HepG2 (cell line): Measurements from ENCODE around the gene CHEK1. TPM values are rescaled to one million over a fixed set of nuclear protein-coding genes. Genes with fewer than 3 reads are reported as not detected.

Experiments
- BCL6 ChIP-seq: IDR thresholded peaks from 2 replicates; pipeline ENCODE4 v1.6.1; 2016; ENCODE audit warnings: missing genetic modification reagents, missing compliant biosample characterization
- CEBPB ChIP-seq: IDR thresholded peaks from 2 replicates; pipeline ENCODE4 v1.6.1; 2011; ENCODE audit warnings: low read depth, low read length, improper control_type of control experiment, borderline replicate concordance
- CHD4 ChIP-seq: fragments of 200-600 bp; sonication (generic); IDR thresholded peaks from 2 replicates; pipeline ENCODE4 v1.7.0; 2017; ENCODE audit warnings: mild to moderate bottlenecking, low read length, borderline replicate concordance
- ESRRA ChIP-seq: sonication (generic); formaldehyde crosslinking; IDR thresholded peaks from 2 replicates; pipeline ENCODE4 v1.5.1; 2020; ENCODE audit warnings: mild to moderate bottlenecking, low read depth, missing genetic modification reagents
- HCFC1 ChIP-seq: fragments of 150-350 bp; IDR thresholded peaks from 2 replicates; pipeline ENCODE4 v1.6.1; 2014; ENCODE audit warnings: low read depth, low read length
- HNF4A ChIP-seq: sonication (generic); formaldehyde crosslinking; IDR thresholded peaks from 2 replicates; pipeline ENCODE4 v1.4.0; 2020; ENCODE audit warnings: missing genetic modification reagents
- HNF4G ChIP-seq, 2 experiments: sonication (generic) in 1 of 2; formaldehyde crosslinking in 1 of 2; IDR thresholded peaks; 2 replicates each; pipeline versions ENCODE4 v1.4.0 to v1.6.1; 2011 to 2020; ENCODE audit warnings: borderline replicate concordance in 2 of 2, low read depth in 2 of 2, mild to moderate bottlenecking in 2 of 2, low read length in 1 of 2, missing genetic modification reagents in 1 of 2, moderate library complexity in 1 of 2
- HOXD1 ChIP-seq: sonication (generic); formaldehyde crosslinking; IDR thresholded peaks from 2 replicates; pipeline ENCODE4 v1.5.0; 2020; ENCODE audit warnings: missing genetic modification reagents
- KDM5A ChIP-seq: fragments of 200-600 bp; sonication (generic); IDR thresholded peaks from 2 replicates; pipeline ENCODE4 v1.7.0; 2018; ENCODE audit warnings: antibody characterized with exemption, mild to moderate bottlenecking, low read length, borderline replicate concordance
- PITX1 ChIP-seq: sonication (generic); formaldehyde crosslinking; IDR thresholded peaks from 2 replicates; pipeline ENCODE4 v1.5.1; 2020; ENCODE audit warnings: mild to moderate bottlenecking, missing genetic modification reagents
- SATB2 ChIP-seq: sonication (generic); formaldehyde crosslinking; IDR thresholded peaks from 2 replicates; pipeline ENCODE4 v1.5.0; 2020; ENCODE audit warnings: missing genetic modification reagents
- TMF1 ChIP-seq: sonication (generic); formaldehyde crosslinking; IDR thresholded peaks from 2 replicates; pipeline ENCODE4 v1.8.1; 2022; ENCODE audit warnings: low read depth, missing genetic modification reagents
- ZFY ChIP-seq: sonication (generic); formaldehyde crosslinking; IDR thresholded peaks from 2 replicates; pipeline ENCODE4 v1.4.0; 2020; ENCODE audit warnings: missing genetic modification reagents
- ZNF10 ChIP-seq: sonication (generic); formaldehyde crosslinking; IDR thresholded peaks from 2 replicates; pipeline ENCODE4 v1.4.0; 2020; ENCODE audit warnings: mild to moderate bottlenecking, low read depth, missing genetic modification reagents, borderline replicate concordance
- ZNF17 ChIP-seq: sonication (generic); formaldehyde crosslinking; IDR thresholded peaks from 2 replicates; pipeline ENCODE4 v1.5.0; 2020; ENCODE audit warnings: mild to moderate bottlenecking, missing genetic modification reagents
- ZNF274 ChIP-seq: sonication (generic); formaldehyde crosslinking; IDR thresholded peaks from 2 replicates; pipeline ENCODE4 v1.5.1; 2020; ENCODE audit warnings: mild to moderate bottlenecking, missing genetic modification reagents
- ZNF430 ChIP-seq: sonication (generic); formaldehyde crosslinking; IDR thresholded peaks from 2 replicates; pipeline ENCODE4 v1.9.0; 2021; ENCODE audit warnings: mild to moderate bottlenecking, missing genetic modification reagents
- ZNF605 ChIP-seq: sonication (generic); formaldehyde crosslinking; IDR thresholded peaks from 2 replicates; pipeline ENCODE4 v1.8.0; 2022; ENCODE audit warnings: mild to moderate bottlenecking, missing genetic modification reagents
- ZNF607 ChIP-seq: sonication (generic); formaldehyde crosslinking; IDR thresholded peaks from 2 replicates; pipeline ENCODE4 v1.5.1; 2020; ENCODE audit warnings: missing genetic modification reagents, mild to moderate bottlenecking, borderline replicate concordance
- ZNF615 ChIP-seq: sonication (generic); formaldehyde crosslinking; IDR thresholded peaks from 2 replicates; pipeline ENCODE4 v1.5.0; 2020; ENCODE audit warnings: mild to moderate bottlenecking, missing genetic modification reagents, borderline replicate concordance
- ZNF629 ChIP-seq: sonication (generic); formaldehyde crosslinking; conservative IDR thresholded peaks from 2 replicates; pipeline ENCODE4 v1.5.0; 2020; ENCODE audit warnings: missing genetic modification reagents
- ZNF644 ChIP-seq: IDR thresholded peaks from 2 replicates; pipeline ENCODE4 v1.6.1; 2016; ENCODE audit warnings: low read depth
- ZNF780A ChIP-seq: sonication (generic); formaldehyde crosslinking; IDR thresholded peaks from 2 replicates; pipeline ENCODE4 v1.8.0; 2022; ENCODE audit warnings: mild to moderate bottlenecking, missing genetic modification reagents, moderate library complexity
- ZNF790 ChIP-seq: sonication (generic); formaldehyde crosslinking; IDR thresholded peaks from 2 replicates; pipeline ENCODE4 v1.8.0; 2022; ENCODE audit warnings: missing genetic modification reagents, mild to moderate bottlenecking, borderline replicate concordance
- polyA plus RNA-seq, 8 experiments: library from polyadenylated mRNA; depleted of rRNA in 3 of 8; stranded (reverse) in 7 of 8; unstranded in 1 of 8; fragments of >200 nt; fragmentation: Illumina TruSeq in 4 of 8; extraction: Trizol in 4 of 8; gene quantifications; 2 replicates each; pipeline versions ENCODE4 v1.2.1 to v1.2.3, GENCODE V29; 2011 to 2016; ENCODE audit warnings: low read depth in 4 of 8, missing spikeins in 1 of 8, mixed read lengths in 1 of 8; ENCODE audit not compliant: insufficient read depth in 1 of 8
- total RNA-seq, 5 experiments: library from RNA; depleted of rRNA; stranded (reverse); fragments of >200 nt; fragmentation: Illumina TruSeq; extraction: Trizol; gene quantifications; 2 replicates each; pipeline ENCODE4 v1.2.3, GENCODE V29; 2016; ENCODE audit warnings: low read depth in 1 of 5
- TF ChIP-seq, protein P1 (sequence below): sonication (generic); formaldehyde crosslinking; IDR thresholded peaks from 2 replicates; pipeline ENCODE4 v1.4.0; 2020; ENCODE audit warnings: missing genetic modification reagents
- TF ChIP-seq, protein P2 (sequence below): IDR thresholded peaks from 2 replicates; pipeline ENCODE4 v1.6.1; 2016; ENCODE audit warnings: missing compliant biosample characterization, missing genetic modification reagents, borderline replicate concordance
- TF ChIP-seq, protein P3 (sequence below): sonication (generic); formaldehyde crosslinking; IDR thresholded peaks from 2 replicates; pipeline ENCODE4 v1.4.0; 2020; ENCODE audit warnings: missing genetic modification reagents, mild to moderate bottlenecking, borderline replicate concordance

CHEK1 gene
- total and polyA plus RNA-seq, 2 of the 13 experiments (the other 11 are each of a cell fraction or from before 2014, with no cell fraction given): 17.8 to 83.2 TPM

DNA sequence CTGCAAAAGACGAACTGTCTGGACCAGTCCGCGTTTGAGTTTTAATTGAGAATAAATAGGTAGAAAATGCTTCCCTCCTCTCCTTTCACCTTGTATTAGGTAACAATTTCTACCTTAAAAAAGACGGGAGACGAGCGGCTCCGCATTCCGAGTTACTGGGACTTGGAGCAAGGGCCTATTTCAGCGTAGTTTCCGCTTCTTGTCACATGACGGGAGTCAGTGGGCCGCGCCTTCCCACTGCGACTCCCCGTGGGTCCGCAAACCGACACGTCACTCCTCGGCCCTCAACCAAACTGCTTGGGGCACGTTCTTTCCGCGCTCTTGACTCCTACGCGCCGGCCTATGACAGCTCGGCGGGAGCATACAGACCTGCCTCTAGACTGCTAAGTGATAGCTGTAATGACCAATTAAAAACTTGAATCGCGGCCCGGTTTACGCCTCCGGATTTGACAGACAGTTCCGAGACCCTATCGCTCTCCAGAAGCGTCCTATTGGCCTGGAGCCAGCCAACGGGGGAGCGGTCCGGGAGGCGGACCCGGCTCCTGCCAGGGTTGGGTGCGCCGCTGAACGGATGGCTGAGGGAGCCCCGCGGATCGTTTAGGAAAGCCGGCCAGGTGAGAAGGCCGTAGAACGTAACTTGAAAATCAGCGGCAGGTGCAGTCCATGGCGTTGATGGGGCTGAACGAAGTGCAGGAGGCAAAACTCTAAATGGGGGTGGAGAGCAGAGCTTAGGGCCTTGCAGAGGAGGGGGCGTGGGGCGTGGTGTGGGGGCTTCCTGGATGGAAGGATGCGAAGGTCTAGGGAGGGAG is 32.5 kb upstream of the CHEK1 start, which contains the start of gene STT3A (continued):
- TF ChIP-seq, protein P1, sequence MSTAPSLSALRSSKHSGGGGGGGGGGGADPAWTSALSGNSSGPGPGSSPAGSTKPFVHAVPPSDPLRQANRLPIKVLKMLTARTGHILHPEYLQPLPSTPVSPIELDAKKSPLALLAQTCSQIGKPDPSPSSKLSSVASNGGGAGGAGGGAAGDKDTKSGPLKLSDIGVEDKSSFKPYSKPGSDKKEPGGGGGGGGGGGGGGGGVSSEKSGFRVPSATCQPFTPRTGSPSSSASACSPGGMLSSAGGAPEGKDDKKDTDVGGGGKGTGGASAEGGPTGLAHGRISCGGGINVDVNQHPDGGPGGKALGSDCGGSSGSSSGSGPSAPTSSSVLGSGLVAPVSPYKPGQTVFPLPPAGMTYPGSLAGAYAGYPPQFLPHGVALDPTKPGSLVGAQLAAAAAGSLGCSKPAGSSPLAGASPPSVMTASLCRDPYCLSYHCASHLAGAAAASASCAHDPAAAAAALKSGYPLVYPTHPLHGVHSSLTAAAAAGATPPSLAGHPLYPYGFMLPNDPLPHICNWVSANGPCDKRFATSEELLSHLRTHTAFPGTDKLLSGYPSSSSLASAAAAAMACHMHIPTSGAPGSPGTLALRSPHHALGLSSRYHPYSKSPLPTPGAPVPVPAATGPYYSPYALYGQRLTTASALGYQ (CRISPR knock-in tag): peak; percentile 30; the same call in 1 of the 2 replicates
- peak; percentile 15; the same call in 1 of the 2 replicates for TF ChIP-seq PITX1 (CRISPR knock-in tag)
- TF ChIP-seq ZNF629 (CRISPR knock-in tag): no peak
- peak; percentile 78; the same call in 1 of the 2 replicates for TF ChIP-seq ZNF605 (CRISPR knock-in tag)
- peak; percentile 22; the same call in 1 of the 2 replicates for TF ChIP-seq ZNF430 (CRISPR knock-in tag)
- peak; percentile 18; the same call in 1 of the 2 replicates for TF ChIP-seq BCL6
- TF ChIP-seq HNF4G (IDR thresholded peaks at IDR 0.05; ENCODE audit: borderline replicate concordance, low read depth, low read length): no peak
- no peak for TF ChIP-seq HNF4G (CRISPR knock-in tag; IDR thresholded peaks at IDR 0.05; ENCODE audit: borderline replicate concordance, low read depth)
- 0 out of 2 replicates have a peak, but pooled peaks have one; percentile 30 for TF ChIP-seq HCFC1
- no peak for TF ChIP-seq ZNF17 (CRISPR knock-in tag)
- TF ChIP-seq, protein P2, sequence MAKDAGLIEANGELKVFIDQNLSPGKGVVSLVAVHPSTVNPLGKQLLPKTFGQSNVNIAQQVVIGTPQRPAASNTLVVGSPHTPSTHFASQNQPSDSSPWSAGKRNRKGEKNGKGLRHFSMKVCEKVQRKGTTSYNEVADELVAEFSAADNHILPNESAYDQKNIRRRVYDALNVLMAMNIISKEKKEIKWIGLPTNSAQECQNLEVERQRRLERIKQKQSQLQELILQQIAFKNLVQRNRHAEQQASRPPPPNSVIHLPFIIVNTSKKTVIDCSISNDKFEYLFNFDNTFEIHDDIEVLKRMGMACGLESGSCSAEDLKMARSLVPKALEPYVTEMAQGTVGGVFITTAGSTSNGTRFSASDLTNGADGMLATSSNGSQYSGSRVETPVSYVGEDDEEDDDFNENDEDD (CRISPR knock-in tag): peak; percentile 92
- no peak for TF ChIP-seq CEBPB
- TF ChIP-seq ZNF274: no peak
- TF ChIP-seq ESRRA (CRISPR knock-in tag): no peak
- TF ChIP-seq, protein P3, sequence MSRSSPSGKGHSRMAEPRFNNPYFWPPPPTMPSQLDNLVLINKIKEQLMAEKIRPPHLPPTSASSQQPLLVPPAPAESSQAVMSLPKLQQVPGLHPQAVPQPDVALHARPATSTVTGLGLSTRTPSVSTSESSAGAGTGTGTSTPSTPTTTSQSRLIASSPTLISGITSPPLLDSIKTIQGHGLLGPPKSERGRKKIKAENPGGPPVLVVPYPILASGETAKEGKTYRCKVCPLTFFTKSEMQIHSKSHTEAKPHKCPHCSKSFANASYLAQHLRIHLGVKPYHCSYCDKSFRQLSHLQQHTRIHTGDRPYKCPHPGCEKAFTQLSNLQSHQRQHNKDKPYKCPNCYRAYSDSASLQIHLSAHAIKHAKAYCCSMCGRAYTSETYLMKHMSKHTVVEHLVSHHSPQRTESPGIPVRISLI (CRISPR knock-in tag): no peak
- TF ChIP-seq ZNF10 (CRISPR knock-in tag): no peak
- no peak for TF ChIP-seq CHD4
- peak; percentile 95 for TF ChIP-seq ZFY (CRISPR knock-in tag)
- peak; percentile 90 for TF ChIP-seq KDM5A
- no peak for TF ChIP-seq ZNF644
- 0 out of 2 replicates have a peak, but pooled peaks have one; percentile 56 for TF ChIP-seq ZNF780A (CRISPR knock-in tag)
- TF ChIP-seq ZNF615 (CRISPR knock-in tag): no peak
- TF ChIP-seq HOXD1 (CRISPR knock-in tag): no peak
- TF ChIP-seq SATB2 (CRISPR knock-in tag): 0 out of 2 replicates have a peak, but pooled peaks have one; percentile 49
- TF ChIP-seq TMF1 (CRISPR knock-in tag): no peak
- no peak for TF ChIP-seq ZNF607 (CRISPR knock-in tag)
- TF ChIP-seq HNF4A (CRISPR knock-in tag): 0 out of 2 replicates have a peak, but pooled peaks have one; percentile 5
- TF ChIP-seq ZNF790 (CRISPR knock-in tag): peak; percentile 80
